OCI-LY7 (cell line): ENCODE results near the gene RPL27A.

Experiments
- CTCF ChIP-seq: fragments of 200-600 bp; sonication (generic); conservative IDR thresholded peaks from 2 replicates; pipeline ENCODE4 v1.5.1; 2014; ENCODE audit warnings: mild to moderate bottlenecking, antibody characterized with exemption, low read length, moderate library complexity, mixed read lengths
- EZH2phosphoT487 ChIP-seq: fragments of 200-600 bp; sonication (generic); IDR thresholded peaks from 2 replicates; pipeline ENCODE4 v1.6.1; 2018; ENCODE audit warnings: low read depth, borderline replicate concordance, mild to moderate bottlenecking, mixed run types, antibody characterized with exemption, low read length, moderate library complexity, mixed read lengths

- TF ChIP-seq EZH2phosphoT487 (no peak), CTCF (no peak)
These were observed 41.3 kb upstream of the RPL27A start for GRCh38 chr11:8641332-8641731.
